GM19351 (cell line): ENCODE measurements around the gene CMAS.

Experiments
- ATAC-seq: cut with Tn5 transposase; IDR thresholded peaks from one replicate; pipeline ENCODE4 v1.9.1; 2021; ENCODE audit warnings: mild to moderate bottlenecking, moderate library complexity; ENCODE audit not compliant: unreplicated experiment

CMAS gene

DNA sequence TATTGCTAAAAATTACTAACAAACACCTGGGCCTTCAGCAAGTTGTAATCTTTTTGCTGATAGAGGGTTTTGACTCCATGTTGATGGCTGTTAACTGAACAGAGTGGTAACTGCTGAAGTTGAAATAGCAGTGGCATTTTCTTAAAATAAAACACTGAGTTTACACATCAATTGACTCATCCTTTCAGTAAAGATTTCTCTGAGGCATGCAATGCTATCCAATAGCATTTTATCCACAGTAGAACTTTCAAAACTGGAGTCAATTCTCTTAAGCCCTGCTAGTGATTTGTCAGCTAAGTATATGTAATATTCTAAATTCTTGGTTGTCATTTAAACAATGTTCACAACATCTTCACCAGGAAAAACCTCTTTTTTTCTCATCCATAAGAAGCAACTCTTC lies 59.5 kb downstream of the CMAS start:
- ATAC-seq, result no peak

DNA sequence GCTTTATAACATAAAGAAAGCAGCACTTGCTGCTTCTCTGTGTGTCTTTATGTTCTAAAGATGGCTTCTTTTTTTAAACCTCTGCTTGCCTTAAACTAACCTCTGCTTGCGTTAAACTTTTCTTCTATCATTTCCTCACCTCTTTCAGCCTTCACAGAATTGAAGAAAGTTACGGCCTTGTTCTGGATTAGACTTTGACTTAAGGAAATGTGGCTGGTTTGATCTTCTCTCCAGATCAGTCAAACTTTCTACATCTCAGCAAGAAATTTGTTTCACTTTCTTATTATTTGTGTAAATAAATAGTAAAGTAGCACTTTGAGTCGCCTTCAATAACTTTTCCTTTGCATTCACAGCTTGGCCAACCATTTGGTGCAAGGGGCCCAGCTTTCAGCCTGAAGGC lies 64.2 kb downstream of the CMAS start:
- ATAC-seq, result no peak
